Cerebellar cortex (tissue), 1 donor: ENCODE data around the gene TSPAN9.

Experiments
- DNase-seq: peaks from one replicate; pipeline ENCODE4 v3.0.0-alpha.2; 2015; ENCODE audit warnings: low spot score

TSPAN9 gene

DNA sequence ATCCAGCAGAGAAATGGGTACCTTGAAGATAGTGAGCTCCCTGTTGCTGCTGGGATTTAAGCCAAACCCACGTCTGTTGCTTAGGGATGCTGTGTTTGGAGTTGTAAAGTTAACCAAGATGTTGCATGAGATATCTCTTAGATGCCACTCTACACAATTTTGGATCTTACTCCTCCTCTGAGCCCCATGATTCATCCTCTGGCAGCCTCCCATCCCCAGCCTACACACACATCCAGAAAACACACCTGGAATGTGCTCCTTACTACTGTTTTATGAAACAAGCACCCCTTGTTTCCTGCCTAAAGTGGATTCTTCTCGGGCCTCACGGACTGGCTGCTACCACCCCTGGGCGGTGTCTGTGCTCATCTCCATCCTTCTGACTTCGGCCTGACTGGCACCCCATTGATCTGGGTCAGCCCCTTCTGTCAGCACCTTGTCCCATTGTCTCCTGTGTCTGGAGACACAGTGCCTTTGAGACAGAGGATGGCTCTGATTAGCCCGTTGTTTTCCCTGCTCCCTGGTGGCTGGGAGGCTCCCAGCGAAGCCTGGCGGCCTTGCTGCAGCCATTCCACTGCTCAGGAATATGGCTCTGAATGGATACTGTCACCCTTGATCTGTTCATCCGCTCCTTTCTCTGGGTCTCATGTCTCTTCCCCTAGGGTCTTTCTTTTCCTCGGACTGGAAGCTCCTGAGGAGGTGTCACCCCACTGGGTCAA, 24.3 kb downstream of the TSPAN9 start:
- DNase-seq, result no peak

DNA sequence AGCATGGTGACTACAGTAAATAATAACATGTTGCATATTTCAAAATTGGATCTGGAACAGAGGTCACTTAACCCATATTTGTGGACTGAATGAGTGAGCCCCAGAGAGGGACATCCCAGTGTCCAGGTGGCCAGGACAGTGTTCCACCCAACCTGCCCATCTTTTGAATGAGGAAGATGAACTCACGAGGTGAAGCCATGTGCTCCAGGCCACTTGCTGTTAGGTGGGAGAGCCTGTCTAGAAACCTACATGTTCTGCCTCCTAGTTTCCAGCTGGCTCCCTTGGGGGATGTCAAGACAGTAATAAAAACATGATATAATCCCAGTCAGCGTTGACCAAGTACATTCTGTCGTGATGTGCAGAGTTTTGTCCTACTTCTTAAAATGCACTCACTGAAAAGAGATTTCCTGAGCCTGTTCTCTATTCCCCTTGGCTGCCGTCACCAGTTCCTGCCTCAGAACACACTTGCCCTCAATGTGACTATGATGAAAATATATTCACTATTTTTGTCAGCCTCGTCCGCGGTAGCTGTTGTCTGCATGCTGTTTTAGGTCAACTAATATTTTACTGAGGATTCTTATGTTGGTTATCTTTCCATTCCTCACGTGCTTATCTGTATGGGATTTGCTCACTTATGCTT, 25.7 kb downstream of the TSPAN9 start:
- no peak for DNase-seq

DNA sequence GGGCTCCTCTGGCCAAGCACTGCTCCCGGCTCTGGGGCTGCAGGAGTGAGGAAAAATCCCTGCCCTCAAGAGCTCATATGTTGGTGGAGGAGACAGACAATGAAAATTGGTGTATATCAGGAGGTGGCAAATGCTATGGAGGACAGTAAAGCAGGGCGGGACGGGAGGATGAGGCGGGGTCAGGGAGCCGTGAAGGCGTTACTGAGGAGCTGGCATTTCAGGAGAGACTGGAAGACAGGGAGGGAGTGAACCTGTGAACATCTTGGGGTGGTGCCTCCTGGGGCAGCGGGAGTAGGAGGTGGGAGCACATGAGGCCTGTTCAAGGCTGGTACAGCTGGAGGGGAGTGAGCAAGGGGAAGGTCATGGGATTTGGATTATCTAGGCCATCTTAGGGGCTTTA, 26.6 kb downstream of the TSPAN9 start:
- DNase-seq, result no peak

DNA sequence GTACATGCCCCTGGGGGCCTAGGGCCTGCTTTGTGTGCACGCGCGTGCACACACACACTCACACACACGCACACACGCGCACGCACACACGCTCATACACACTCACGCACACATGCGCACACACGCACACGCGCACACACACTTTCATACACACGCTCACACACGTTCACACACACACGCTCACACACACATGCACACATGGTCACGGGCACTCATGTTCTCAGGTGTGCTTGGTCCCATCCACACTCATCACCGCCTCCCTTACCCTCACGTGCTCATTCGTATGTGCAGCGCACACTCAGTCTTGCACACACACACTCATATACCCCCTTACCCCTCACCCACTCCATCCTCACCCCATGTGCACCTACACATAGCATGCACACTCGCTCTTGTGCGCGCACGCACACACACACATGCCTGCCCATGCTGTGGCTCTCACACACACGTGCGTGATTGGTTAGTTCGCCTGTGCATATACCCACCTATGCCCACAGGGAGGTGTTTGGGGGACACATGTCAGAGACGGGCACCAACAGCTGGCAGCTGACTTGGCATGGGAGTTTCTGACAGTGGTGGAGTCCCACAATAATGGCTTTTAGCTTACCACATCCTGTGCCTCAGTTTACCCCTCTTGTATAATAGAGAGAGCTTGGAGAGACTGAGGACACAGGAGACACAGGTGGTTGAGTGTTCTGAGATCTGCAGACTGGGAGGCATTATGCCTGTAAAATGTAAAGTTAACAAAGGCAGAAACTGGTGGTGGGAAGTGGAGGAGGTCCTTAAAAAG, 28.7 kb downstream of the TSPAN9 start:
- no peak for DNase-seq

DNA sequence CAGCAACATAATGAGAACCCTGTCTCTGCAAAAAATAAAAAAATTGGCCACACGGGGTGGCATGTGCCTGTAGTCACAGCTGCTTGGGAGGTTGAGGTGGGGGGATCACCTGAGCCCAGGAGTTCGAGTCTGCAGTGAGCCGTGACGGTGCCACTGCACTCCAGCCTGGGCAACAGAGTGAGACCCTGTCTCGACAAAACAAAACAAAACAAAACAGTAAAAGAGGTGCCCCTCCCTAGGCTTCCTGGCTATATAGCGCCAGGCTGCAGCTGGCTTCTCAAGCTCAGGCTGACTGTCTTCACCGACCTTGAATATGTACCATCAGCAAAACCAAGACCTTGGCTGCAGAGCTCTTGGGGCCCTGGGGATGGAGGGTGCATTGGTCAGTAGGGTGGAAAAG, 29.4 kb downstream of the TSPAN9 start:
- no peak for DNase-seq

DNA sequence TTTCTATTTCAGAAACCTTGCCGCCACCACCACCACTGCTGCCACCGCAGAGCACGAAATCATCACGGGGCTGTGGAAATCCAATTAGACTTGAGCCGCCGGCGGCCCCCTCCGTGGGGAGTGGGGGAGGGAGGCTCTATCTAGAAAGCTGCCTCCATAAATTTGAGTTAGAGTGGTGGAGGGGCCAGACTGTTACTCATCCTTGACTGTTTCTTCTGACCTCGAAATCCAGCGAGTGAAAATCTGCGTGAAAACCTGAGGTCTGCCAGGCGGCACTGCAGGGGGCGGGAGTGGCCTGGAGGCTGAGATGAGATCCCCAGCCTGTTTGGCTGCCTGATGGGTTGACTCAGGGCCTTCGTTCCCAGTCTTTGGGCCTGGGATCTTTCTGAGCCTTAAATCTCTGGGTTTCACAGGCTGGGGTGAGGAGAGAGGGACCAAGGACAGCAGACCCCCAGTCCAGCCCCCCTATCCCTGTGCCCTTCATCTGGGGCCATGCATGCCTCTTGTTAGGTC, 29.9 kb downstream of the TSPAN9 start:
- peak; percentile 37 for DNase-seq

DNA sequence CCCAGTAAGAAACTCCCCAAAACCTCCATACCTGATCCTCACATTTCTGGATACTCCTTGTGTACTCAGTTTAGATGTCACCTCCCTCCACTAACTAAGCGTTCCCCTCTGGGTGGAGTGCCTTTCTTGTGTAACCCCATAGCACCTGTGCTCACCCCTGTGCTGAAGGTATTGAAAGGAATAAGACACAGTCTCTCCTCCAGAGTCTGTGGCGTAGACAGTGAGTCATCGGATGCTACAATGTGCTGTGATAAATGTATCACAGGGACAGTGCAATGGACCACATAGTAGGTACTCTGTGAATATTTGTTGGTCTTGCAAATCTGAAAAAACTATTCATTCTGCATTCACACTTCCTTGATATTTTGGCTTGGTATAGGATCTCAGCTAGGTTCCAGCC, 30.8 kb downstream of the TSPAN9 start:
- DNase-seq, result no peak

DNA sequence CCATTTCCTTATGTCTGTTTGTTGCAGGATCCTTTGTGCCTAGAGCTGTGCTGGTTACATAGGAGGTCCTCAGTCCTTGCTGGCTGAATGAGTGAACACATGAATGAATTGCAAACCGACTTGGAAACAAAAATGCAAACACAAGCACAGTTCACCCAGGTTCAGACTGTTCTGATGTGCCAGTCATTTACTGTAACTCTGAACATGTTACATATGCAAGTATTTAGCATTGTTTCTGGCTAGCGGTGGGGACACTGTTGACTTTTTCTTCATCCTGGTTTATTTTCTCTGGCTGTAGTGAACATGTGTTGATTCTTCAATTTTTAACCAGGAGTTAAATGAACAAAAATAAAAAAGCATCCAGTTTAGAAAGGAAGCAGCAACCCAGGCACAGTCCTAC, 33.4 kb downstream of the TSPAN9 start:
- DNase-seq, result no peak

DNA sequence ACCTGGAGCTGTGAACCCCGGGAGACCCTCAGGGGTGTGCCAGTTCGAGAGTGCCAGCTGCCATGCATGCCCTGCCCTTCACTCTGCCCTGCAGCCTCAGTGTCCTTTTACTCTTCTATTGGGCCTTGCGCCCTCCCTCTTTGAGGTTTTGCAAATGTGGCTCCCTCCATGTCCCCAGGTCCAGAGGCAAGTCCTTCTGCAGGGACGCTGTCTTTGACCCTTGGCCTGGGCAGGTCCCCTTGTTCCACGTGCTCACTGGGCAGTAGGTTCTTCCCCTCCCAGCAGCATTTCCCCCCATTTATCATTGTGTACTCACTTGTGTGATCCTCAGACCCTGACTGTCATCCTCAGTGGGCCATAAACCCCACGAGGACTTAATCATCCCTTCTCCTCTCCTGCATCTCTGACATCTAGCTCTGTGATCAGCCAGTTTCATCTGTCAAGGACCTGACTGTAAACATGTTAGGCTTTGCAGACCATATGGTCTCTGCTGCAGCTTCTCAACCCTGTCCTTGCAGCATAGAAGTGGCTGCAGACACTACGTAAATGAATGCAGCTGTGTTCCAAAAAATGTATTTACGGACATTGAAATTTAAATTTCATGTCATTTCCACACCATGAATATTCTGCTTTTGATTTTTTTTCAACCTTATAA, 36.6 kb downstream of the TSPAN9 start:
- DNase-seq, result no peak

DNA sequence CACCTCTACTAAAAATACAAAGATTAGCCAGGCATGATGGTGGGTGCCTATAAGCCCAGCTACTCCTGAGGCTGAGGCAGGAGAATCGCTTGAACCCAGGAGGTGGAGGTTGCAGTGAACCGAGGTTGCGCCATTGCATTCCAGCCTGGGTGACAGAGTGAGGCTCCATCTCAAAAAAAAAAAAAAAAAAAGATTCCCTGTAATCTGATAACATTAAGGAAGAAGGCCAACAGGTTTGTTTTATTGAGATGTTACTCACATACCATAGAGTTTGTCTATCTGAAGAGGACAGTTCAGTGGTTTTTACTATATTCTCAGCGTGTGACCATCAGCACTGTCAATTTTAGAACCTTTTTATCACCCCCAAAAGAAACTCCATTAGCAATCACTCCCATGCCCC, 37.5 kb downstream of the TSPAN9 start:
- DNase-seq, result no peak

DNA sequence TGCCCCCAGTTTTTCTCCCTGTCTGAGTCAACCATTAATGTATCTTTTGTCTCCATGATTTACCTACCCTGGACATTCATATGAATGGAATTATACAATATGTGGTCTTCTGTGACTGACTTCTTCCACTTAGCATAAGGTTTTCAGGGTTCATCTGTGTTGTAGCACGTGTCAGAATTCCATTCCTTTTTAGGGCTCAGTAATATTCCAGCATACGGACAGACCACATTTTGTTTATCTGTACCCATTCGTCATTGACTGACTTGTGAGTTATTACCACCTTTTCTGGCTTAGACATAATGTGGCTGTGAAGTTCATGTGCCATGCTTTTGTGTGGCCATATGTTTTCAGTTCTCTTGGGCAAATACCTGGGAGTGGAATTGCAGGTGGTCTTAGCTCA, 37.9 kb downstream of the TSPAN9 start:
- no peak for DNase-seq

DNA sequence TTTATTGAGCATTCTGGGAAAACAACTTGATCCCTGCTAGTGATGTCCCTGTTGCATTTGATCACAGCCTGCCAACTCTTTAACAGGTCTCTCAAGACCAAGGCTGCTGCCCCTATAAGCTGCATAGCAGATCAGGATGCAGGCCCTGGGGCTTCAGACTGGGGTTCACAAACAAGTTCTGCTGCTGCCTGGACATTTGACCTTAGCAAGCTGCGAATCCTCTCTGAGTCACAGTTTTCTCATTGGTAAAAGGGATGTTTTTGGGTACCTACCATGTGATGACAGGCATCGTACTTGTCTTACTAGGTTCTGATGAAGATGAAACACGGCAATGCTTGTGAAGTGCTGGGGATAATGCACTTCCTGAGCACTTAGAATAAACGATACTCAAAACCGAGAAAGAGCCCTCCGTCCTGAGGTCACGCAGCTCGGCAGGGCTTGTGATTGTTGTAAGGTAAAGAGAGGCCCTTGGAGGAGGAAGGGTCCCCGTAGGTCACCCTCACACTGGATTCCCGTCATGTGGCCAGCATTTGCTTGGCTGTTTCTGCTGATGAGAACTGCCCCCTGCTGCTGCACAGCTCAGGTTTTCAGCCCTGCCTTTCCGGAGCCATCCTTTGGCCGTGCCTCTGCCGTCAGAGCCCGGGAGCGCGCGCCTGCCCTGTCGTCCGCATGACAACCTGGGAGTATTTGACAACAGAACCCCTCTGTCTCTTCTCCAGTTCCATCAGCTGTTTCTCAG, 39.1 kb downstream of the TSPAN9 start:
- peak; percentile 71 for DNase-seq

DNA sequence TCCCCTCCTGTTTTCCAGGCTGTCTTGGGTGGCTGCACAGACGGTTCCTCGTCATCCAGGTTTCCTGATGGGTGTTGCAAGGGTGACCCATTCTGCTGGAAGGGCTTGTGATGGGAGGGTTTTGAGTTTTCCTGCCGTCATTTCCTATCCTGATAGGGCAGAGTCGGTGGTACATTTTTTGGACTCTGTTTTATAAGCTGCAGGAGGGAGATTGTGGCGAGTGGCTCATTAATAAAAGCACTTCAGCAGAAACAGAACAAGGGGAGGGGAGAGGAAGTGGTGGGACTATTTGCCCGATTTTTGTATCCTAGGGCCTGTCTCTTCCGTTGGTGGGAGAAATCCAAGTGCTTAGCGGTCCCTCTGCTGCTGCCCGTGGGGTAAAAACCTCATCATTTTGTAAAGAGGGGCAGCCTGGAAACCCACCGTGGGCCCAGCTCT, 40.0 kb downstream of the TSPAN9 start:
- no peak for DNase-seq

DNA sequence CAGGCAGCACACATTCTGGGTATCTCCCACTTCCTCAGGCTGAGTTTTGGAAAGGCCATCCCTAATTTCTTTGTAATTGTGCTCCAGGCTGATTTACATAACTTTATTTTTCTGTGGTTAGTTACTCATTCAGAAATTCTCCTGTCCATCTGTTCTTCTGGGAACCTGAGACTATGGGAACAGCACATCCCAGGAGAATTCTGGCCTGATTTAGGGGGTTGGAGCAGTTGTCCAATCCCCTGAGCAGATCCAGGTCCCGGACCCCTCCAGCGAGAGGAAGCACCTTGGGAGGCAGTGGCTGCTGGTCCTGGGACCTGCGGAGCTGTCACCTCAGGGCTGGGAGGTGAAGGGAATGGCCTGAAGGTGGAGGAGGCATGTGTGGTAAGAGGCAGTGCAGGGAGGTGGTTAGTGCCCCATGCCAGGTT, 40.4 kb downstream of the TSPAN9 start:
- DNase-seq, result no peak

DNA sequence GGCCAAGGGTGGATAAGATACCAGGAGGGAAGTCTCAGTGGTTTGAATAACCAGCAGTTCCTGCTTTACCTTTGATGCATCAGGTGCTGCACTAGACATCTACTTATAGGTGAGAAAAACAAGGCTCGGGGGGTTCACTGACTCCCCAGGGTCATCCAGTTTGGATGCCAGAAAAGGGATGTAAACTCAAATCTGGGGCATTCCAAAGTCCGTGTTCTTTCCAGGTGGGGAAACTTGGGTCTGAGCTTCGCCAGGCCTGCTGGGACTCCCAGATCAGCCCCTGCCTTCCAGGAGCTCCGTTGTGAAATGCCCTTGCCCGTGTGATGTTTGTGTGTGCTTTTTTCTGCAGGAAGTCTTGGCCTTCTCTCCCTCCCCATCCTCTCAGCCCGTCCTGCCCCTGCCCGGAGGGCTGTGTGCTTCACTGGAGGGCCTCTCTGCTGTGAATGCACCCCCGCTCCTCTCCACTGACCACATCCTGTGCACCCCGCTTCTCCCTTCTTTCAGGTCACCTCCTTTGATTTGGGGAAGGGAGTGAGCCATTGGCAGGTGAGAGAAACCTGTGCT, 42.1 kb downstream of the TSPAN9 start:
- DNase-seq, result no peak

DNA sequence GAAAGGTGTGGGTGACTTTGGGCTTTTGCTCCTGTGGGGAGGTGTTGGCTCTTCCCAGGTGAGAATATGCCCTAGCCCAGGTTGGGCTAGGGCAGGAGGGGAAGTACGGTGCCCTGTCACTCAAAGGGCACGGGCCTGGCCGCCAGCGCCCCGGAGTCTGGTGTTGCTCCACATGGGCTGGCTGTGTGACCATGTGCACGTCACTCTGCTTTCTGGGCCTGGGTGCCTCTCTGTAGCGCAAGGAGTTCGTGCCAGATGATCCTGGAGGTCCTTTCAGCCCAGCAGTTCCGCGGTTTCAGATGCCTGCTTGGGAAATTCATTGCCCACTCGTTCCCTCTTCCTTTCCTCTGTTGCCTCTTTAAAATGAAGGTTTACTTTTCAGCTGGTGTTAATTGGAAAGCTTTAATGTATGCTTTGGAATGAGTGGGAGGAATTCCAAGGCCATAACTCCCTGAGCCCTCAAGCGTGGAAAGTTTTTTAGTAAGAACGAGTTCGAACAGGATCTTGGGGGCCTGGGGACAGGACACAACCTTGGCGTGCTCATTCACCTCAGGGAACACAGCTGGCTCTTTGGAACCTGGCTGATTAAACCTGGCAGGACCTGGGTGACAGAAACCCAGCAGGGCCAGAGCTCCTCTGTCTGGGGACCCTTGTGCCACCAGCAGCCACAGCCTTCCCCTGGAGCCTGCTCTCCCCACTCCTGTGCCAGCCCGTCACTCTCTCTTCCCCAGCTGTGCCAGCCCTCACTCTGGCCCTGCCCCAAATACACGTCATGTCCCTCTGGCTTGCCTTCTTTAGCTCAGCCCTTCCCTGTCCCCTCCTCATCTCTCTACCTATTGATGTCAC, 42.8 kb downstream of the TSPAN9 start:
- DNase-seq, result no peak

DNA sequence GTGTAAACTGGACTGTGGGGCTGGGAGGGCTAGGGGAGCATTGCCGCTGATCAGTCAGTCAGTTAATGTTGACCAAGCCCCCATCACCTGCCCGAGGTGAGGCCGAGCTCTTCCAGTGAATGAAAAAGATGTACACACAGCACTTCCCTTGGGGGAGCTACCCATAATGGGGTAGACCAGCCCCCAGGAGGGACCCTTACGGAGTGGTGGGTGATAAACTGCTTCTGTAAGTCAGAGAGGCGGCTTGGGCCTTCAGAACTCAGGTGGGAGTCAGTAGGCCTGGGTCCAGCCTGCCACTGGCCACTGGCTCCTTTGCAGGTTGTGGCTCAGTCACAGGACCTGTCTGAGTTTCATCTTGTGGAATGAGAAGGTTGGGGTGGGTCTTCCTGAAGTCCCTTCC, 43.5 kb downstream of the TSPAN9 start:
- no peak for DNase-seq

DNA sequence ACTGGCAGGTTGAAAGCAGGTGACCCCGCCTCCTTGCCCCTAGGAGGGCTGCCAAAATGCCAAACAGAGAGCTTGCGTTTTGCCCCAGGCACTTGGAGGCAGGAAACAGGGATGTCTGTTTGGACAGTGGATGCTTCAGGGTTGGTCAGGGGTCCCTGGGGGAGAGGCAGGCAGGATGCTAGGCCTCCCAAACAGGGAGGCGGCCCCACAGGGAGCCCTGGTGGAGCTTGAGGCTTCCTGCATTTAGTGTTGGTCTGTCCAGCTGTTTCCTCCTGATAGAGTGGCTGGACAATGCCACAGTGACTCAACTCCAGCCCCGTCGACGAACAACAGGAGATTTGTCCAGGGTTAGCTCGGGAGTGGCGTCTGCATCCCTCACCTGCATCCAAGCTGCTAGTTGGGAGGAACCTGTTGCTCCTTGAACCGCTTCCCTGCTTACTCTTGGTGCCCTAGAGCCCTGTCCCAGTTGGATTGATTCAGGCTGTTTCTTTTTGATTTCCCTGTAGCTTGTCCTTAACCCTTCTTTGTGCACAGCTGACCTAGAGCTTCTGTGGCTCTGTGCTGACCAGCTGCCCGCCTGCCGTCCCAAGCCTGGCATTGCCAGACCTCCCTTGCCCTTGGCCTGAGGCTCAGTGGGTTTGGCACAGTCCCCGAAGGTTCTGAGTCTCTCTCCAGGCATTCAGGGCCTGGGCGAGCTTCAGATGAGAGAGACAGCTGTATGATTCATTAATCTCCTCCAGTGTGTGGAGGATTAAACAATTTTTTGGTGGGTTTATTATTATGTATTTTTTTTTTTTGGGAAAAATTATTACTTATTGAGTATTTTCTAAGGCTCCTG, 45.9 kb downstream of the TSPAN9 start:
- peak; percentile 53 for DNase-seq

DNA sequence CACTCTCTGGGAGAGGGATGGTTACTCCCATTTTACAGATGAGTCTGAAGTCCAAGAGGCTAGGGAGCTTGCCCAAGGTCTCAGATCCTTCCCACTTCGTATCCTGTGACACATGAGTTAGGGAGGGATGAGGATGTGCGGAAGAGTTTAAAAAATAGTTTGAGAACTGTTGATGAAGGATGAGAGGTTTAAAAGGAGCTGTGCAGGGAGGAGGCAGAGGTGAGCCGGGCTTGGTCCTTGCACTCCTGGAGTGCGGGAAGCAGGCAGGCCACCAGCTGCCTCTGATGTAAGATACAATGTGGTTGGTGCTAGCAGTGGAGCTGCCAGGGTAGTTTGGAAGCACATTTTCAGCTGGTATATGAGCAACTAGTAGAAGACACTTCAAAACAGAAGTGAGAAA, 46.5 kb downstream of the TSPAN9 start:
- DNase-seq, result no peak
